Sigmoid colon (tissue), 4 donors: ENCODE data around the gene ZSCAN21.

Source experiments
- POLR2AphosphoS5 ChIP-seq, 4 donors: sonication (generic); formaldehyde crosslinking; IDR thresholded peaks; one replicate each; pipeline ENCODE4 v1.6.1; 2017; ENCODE audit warnings: antibody characterized with exemption in 4 of 4
- TF ChIP-seq, protein P1 (sequence below), 4 experiments: fragments of 450-650 bp in 3 of 4; fragments of 200-600 bp in 1 of 4; IDR thresholded peaks; one replicate each; pipeline ENCODE4 v1.5.1; 2016 to 2019; ENCODE audit warnings: antibody characterized with exemption in 4 of 4, mild to moderate bottlenecking in 3 of 4, moderate library complexity in 2 of 4

DNA sequence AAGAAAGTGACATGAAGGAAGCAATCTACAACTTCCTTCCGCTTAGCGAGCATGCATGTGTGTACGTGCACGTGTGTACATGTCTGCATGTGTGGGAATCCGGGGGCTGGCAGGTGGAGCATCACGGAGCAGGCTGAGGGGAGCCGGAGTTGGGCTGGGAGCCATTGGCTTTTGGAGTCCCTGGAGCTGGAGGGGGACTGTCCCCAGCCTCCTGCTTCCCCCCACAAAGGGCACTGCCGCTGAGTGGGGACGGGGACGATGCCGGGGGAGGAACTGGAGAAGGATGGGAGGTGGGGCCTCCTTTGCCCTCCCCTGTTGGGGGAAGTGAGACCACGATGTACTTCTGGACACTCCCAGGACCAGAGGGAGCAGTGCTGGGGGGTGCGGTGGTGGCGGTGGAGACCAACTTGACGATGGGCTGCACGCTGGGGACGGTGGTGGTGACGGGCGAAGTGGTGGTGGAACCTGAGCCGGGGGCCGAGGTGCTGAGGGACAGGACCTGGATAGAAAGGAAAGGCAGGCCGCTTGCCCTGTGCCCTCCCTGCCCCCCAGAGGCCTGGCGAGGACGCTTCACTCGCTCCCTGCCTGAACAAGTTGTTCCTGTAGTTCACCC is 57.7 kb downstream of the ZSCAN21 start:
- TF ChIP-seq POLR2AphosphoS5 (IDR thresholded peaks at IDR 0.05), result no peak
- TF ChIP-seq, protein P1, sequence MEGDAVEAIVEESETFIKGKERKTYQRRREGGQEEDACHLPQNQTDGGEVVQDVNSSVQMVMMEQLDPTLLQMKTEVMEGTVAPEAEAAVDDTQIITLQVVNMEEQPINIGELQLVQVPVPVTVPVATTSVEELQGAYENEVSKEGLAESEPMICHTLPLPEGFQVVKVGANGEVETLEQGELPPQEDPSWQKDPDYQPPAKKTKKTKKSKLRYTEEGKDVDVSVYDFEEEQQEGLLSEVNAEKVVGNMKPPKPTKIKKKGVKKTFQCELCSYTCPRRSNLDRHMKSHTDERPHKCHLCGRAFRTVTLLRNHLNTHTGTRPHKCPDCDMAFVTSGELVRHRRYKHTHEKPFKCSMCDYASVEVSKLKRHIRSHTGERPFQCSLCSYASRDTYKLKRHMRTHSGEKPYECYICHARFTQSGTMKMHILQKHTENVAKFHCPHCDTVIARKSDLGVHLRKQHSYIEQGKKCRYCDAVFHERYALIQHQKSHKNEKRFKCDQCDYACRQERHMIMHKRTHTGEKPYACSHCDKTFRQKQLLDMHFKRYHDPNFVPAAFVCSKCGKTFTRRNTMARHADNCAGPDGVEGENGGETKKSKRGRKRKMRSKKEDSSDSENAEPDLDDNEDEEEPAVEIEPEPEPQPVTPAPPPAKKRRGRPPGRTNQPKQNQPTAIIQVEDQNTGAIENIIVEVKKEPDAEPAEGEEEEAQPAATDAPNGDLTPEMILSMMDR (IDR thresholded peaks at IDR 0.05), result no peak
